ENCODE results near the gene RMI2. TPM values are rescaled to one million over a fixed set of nuclear protein-coding genes. Genes with fewer than 3 reads are reported as not detected.
"Not testable (repeated sequence)": the region's sequence is repeated elsewhere in the genome, so short reads cannot be mapped to it uniquely, and the experiment has no call there.

RMI2 gene
- total RNA-seq, 1 donor from 2014 or later, result 41.3 TPM

DNA sequence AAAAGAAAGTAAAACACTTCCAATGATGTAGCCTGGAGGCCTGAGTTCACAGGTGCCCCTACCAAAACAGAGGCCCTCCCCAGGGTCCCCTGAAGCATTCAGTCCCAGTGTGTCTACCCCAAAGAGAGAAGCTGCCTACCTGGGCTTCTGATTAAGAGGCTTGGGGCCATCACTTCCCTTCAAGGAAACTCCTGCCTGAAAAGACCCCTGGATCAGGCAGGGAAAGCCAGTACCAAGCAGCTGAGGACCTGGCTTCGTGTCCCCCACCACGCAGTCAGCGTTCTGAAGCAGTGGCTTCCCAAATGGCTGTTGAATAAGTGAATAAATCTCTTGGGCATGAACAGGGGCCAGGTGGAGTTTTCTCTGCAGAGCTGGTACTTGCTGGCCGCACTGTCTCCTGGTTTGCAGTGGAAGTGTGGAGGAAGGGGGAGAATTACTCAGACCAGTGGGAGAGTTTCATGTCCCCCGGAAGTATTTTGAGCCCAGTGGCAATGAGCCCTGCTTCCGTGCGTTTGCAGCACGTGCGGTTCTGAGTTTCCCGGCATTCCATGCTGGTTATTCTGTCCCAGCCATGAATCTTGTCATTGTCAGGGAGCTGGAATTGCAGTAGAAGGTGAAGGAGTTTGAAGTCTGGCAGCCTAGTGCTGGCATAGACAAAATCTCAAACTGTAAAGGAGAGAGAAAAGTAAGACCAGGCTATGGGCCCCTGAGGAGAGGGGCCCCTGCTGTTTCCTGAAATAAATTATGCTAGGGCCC, 27.0 kb downstream of the RMI2 start:
- no peak for DNase-seq (ENCODE audit: extremely low spot score, unreplicated experiment)
- Mint-ChIP-seq H3K27ac (no peak overlapping the region), H3K4me1 (ENCODE audit: unreplicated experiment) (peaks cover 28% of the 10 kb centered on the region), H3K27me3 (no peaks in the 10 kb centered on the region), H3K4me3 (no peak overlapping the region), H3K36me3 (no peaks in the 10 kb centered on the region), H3K9me3 (no peaks in the 10 kb centered on the region)
- TF ChIP-seq, protein P1, sequence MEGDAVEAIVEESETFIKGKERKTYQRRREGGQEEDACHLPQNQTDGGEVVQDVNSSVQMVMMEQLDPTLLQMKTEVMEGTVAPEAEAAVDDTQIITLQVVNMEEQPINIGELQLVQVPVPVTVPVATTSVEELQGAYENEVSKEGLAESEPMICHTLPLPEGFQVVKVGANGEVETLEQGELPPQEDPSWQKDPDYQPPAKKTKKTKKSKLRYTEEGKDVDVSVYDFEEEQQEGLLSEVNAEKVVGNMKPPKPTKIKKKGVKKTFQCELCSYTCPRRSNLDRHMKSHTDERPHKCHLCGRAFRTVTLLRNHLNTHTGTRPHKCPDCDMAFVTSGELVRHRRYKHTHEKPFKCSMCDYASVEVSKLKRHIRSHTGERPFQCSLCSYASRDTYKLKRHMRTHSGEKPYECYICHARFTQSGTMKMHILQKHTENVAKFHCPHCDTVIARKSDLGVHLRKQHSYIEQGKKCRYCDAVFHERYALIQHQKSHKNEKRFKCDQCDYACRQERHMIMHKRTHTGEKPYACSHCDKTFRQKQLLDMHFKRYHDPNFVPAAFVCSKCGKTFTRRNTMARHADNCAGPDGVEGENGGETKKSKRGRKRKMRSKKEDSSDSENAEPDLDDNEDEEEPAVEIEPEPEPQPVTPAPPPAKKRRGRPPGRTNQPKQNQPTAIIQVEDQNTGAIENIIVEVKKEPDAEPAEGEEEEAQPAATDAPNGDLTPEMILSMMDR (conservative IDR thresholded peaks at IDR 0.05), result peak; percentile 25

DNA sequence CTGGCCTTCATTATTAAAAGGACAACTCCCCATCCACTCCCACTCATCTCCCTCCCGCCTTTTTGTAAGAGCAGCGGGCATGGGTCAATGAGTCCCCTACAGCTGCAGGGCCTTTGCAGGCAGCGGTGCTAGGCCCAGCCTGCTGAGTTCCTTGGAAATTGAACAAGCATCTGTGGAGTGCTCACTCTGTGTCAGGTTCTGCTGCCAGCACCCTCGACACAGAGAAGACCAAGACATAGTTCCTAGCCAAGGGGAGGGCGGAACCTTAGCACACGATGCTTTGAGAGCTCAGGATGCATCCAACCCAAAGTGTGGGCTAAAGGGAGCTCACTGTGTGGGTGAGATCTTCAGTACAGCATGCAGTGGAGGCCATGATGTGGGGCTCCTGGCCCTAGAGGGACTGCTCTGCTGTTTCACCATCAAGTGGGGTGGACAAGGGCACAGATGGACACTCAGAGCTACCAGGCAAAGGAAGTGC, 27.6 kb downstream of the RMI2 start:
- Mint-ChIP-seq H3K27me3 (no peaks in the 10 kb centered on the region), H3K4me1 (ENCODE audit: unreplicated experiment) (peaks cover 28% of the 10 kb centered on the region), H3K36me3 (no peaks in the 10 kb centered on the region), H3K27ac (no peak overlapping the region), H3K4me3 (no peak overlapping the region), H3K9me3 (no peaks in the 10 kb centered on the region)
- TF ChIP-seq, protein P1 (conservative IDR thresholded peaks at IDR 0.05), result no peak
- no peak for DNase-seq (ENCODE audit: extremely low spot score, unreplicated experiment)

DNA sequence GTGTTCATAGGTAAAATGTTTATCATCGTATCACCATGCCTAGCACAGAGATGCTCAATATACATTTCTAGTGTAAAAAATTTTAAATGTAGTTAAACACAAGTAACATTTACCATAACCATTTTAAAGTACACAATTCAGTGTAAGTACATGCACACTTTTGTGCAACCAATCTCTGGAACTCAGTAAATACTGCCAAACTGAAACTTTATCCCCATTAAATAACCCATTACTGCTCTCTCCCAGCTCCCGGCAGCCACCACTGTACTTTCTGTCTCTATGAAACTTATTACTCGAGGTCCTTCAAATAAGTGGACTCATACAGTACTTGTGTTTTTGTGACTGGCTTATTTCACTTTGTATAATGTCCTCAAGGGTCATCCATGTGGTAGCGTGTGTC, 29.0 kb downstream of the RMI2 start:
- Mint-ChIP-seq H3K4me1 (ENCODE audit: unreplicated experiment) (peaks cover 28% of the 10 kb centered on the region), H3K27me3 (no peaks in the 10 kb centered on the region), H3K9me3 (peaks cover 4% of the 10 kb centered on the region), H3K36me3 (no peaks in the 10 kb centered on the region), H3K4me3 (no peak overlapping the region), H3K27ac (no peak overlapping the region)
- TF ChIP-seq, protein P1 (conservative IDR thresholded peaks at IDR 0.05), result no peak
- no peak for DNase-seq (ENCODE audit: extremely low spot score, unreplicated experiment)

DNA sequence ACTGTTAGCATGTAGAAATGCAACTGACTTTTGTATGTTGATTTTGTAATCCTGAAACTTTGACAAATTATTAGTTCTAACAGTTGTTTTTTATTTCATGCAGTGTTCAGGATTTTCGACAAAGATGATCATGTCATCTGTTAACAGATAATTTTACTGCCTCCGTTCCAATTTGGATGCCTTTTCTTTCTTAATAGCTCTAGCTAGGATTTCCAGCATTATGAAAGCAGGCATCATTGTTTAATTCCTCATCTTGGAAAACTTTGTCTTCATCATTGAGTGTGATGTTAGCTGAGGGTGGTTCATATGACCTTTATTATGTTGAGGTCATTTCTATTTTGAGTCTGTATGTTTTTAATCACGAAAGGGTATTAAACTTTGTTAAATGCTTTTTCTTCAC, 31.9 kb downstream of the RMI2 start:
- Mint-ChIP-seq H3K36me3 (peaks cover 9% of the 10 kb centered on the region), H3K4me3 (no peak overlapping the region), H3K27ac (no peak overlapping the region), H3K4me1 (ENCODE audit: unreplicated experiment) (peaks cover 16% of the 10 kb centered on the region), H3K9me3 (peaks cover 8% of the 10 kb centered on the region), H3K27me3 (no peaks in the 10 kb centered on the region)
- TF ChIP-seq, protein P1 (conservative IDR thresholded peaks at IDR 0.05), result no peak
- no peak for DNase-seq (ENCODE audit: extremely low spot score, unreplicated experiment)

DNA sequence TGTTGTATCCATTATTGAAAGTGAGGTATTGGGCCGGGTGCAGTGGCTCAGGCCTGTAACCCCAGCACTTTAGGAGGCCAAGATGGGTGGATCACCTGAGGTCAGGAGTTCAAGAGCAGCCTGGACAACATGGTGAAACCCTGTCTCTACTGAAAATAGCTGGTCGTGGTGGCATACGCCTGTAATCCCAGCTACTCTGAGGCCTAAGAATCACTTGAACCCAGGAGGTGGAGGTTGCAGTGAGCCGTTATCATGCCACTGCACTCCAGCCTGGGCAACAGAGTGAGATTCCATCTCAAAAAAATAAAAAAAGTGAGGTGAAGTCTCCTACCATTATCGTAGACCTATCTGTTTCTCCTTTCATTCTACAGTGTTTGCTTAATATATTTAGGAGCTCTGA, 33.7 kb downstream of the RMI2 start:
- not testable (repeated sequence) for H3K27me3 Mint-ChIP-seq; H3K27ac Mint-ChIP-seq; H3K4me1 Mint-ChIP-seq (ENCODE audit: unreplicated experiment); H3K4me3 Mint-ChIP-seq; H3K9me3 Mint-ChIP-seq; DNase-seq (ENCODE audit: extremely low spot score, unreplicated experiment)
- H3K36me3 Mint-ChIP-seq, result peaks cover 12% of the 10 kb centered on the region

DNA sequence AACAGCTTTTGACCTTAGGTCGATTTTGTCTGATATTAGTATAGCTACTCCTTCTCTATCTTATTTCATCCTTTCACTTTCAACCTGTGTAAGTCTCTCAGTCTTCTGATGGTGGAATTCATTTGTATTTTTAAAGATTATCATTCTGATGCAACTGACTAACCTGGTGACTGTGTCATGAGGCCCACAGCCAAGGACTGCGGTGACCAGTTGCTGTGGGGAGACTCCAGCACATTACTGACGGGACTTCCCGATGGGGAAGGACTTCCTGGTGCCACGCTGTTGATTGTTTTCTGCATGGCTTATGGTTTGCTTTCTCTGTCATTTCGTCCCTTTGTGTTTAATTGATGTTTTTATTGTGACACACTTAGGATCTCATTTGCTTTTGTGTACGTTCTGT, 34.2 kb downstream of the RMI2 start:
- peaks cover 12% of the 10 kb centered on the region for H3K36me3 Mint-ChIP-seq
- H3K4me1 Mint-ChIP-seq (ENCODE audit: unreplicated experiment), result peaks cover 2% of the 10 kb centered on the region
- TF ChIP-seq, protein P1 (conservative IDR thresholded peaks at IDR 0.05), result no peak

More for the DNA sequence above, 34.2 kb downstream of the RMI2 start:
- DNase-seq (ENCODE audit: extremely low spot score, unreplicated experiment), result no peak
- H3K27ac Mint-ChIP-seq, result no peak overlapping the region
- peaks cover 8% of the 10 kb centered on the region for H3K9me3 Mint-ChIP-seq
- H3K4me3 Mint-ChIP-seq, result no peak overlapping the region
- H3K27me3 Mint-ChIP-seq, result no peaks in the 10 kb centered on the region

Measured in type B pancreatic cell (in vitro differentiated cells).